Mucosa of stomach (tissue), 1 donor: ENCODE results near the gene CXCL17.
A peak's percentile ranks its signal among the peaks of the same experiment; 100 is the strongest.
"Not testable (repeated sequence)": the region's sequence is repeated elsewhere in the genome, so short reads cannot be mapped to it uniquely, and the experiment has no call there.

Experiments
- H3K27me3 ChIP-seq: one replicate; pipeline ENCODE4 v1.7.0; 2013; ENCODE audit warnings: mild to moderate bottlenecking, low read length; ENCODE audit not compliant: control insufficient read depth, insufficient read depth
- H3K36me3 ChIP-seq: one replicate; pipeline ENCODE4 v1.7.0; 2013; ENCODE audit warnings: low read length; ENCODE audit not compliant: control insufficient read depth, insufficient read depth
- H3K4me1 ChIP-seq: one replicate; pipeline ENCODE4 v1.7.0; 2013; ENCODE audit warnings: mild to moderate bottlenecking, low read length; ENCODE audit not compliant: control insufficient read depth, insufficient read depth
- H3K4me3 ChIP-seq: one replicate; pipeline ENCODE4 v1.7.0; 2013; ENCODE audit warnings: low read length
- H3K9ac ChIP-seq: one replicate; pipeline ENCODE4 v1.7.0; 2013; ENCODE audit warnings: mild to moderate bottlenecking, low read length, moderate library complexity
- H3K9me3 ChIP-seq: one replicate; pipeline ENCODE4 v1.7.0; 2013; ENCODE audit warnings: mild to moderate bottlenecking, low read length, moderate library complexity; ENCODE audit not compliant: control insufficient read depth
- donor health status: Pancreatic carcinoma.

CXCL17 gene, protein sequence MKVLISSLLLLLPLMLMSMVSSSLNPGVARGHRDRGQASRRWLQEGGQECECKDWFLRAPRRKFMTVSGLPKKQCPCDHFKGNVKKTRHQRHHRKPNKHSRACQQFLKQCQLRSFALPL

DNA sequence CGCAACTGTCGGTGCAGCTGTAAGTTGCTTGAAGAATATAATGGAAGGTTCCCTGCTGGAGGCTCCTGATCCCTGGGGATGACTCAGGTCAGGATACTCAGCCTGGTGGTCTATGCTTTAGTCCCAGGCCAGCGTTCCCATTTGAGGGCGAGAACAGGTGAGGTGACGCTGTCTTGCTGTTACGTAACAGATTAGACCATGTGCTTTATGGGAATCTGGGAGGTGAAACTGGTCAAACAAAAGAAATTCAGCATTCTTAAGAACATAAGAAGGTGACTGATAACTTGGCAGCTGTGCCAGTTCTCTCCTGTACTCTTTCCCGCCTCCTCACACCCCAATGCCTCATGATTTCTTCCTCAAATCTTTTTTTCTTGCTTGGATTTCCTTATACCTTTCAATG, at the start of gene CXCL17:
CXCL17 (minus strand) TSS at position 114 of the 400 bp plus-strand sequence. CDS start 114 bp downstream, outside the sequence.
- Histone ChIP-seq H3K36me3 (no peaks in the 10 kb centered on the region), H3K4me1 (peaks cover 40% of the 10 kb centered on the region), H3K4me3 (peak within 1 kb of the TSS; percentile 16), H3K9ac (peak within 1 kb of the TSS; percentile 82), H3K27me3 (no peaks in the 10 kb centered on the region), H3K9me3 (no peaks in the 10 kb centered on the region)

GRCh38 chr19:42488783-42489521, 46.2 kb upstream of the CXCL17 start:
- H3K9me3 ChIP-seq, result no peaks in the 10 kb centered on the region

DNA sequence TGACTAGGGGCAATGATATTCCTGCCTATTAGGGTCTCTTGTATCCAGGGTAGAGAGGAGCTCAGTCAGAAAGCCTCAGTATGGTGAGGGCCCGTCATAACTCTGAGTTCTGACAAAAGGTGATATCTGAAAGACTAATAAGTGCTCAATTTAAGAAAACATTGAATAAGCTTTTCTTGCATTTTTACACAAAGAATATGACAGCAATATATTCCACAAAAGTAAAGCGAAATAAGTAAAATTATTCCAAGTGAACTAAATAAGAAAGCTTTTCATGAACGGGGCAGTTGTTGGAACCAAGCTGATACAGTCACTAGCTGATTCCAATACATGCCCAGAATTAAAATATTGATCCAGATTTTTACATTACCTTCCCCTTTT, 45.0 kb upstream of the CXCL17 start:
- Histone ChIP-seq H3K4me1 (no peaks in the 10 kb centered on the region), H3K4me3 (no peak overlapping the region), H3K27me3 (no peaks in the 10 kb centered on the region), H3K36me3 (no peaks in the 10 kb centered on the region), H3K9ac (no peak overlapping the region), H3K9me3 (no peaks in the 10 kb centered on the region)

More at GRCh38 chr19:42488783-42489521, 46.2 kb upstream of the CXCL17 start:
- no peaks in the 10 kb centered on the region for H3K36me3 ChIP-seq
- no peak overlapping the region for H3K9ac ChIP-seq
- no peaks in the 10 kb centered on the region for H3K4me1 ChIP-seq
- no peak overlapping the region for H3K4me3 ChIP-seq
- H3K27me3 ChIP-seq, result no peaks in the 10 kb centered on the region

DNA sequence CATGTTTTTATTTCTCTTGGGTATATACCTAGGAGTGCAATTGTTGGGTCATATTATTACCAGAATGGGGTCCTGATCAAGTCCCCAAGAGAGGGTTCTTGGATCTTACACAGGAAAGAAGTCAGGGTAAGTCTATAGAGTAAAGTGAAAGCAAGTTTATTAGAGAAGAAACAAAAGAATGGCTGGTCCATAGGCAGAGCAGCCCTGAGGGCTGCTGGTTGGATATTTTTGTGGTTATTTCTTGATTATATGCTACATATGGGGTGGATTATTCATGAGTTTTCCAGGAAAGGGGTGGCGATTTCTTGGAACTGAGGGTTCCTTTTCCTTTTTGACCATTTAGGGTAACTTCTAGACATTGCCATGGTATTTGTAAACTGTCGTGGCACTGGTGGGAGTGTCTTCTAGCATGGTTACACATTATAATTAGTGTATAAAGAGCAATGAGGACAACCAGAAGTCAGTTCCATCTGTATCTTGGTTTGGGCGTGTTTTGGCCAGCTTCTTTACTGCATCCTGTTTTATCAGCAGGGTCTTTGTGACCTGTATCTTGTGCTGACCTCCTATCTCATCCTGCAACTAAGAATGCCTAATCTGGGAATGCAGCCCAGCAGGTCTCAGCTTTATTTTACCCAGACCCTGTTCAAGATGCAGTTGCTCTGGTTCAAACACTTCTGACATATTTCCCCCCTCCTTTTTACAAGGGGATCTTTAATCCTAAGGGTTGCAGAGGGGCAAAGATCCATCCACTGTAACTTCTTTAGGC, 44.5 kb upstream of the CXCL17 start:
- no peak overlapping the region for H3K9ac ChIP-seq
- H3K4me3 ChIP-seq, result no peak overlapping the region
- no peaks in the 10 kb centered on the region for H3K9me3 ChIP-seq
- no peaks in the 10 kb centered on the region for H3K27me3 ChIP-seq
- H3K36me3 ChIP-seq, result no peaks in the 10 kb centered on the region
- H3K4me1 ChIP-seq, result no peaks in the 10 kb centered on the region

DNA sequence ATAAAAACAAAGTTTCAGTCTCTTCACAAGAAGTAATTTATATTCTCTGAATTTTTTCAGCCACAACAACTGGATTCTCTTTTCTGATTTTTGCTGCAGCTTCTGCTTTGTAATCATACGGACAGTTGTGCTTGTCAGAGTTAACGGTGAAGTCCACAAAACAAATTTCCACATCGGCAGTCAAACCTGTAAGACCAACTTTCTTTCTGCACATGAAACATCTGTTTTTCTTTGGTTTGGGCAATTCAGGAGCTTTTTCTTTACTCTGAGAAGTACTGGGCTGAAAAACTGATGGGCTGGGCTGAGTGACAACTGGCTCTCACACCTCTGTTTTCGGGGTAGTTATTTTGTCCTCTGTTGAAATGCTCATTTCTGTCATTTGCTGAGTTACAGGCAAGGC, 42.3 kb upstream of the CXCL17 start:
- H3K4me1 ChIP-seq, result peaks cover 11% of the 10 kb centered on the region
- not testable (repeated sequence) for H3K9me3 ChIP-seq, H3K27me3 ChIP-seq, H3K9ac ChIP-seq, H3K36me3 ChIP-seq, H3K4me3 ChIP-seq

DNA sequence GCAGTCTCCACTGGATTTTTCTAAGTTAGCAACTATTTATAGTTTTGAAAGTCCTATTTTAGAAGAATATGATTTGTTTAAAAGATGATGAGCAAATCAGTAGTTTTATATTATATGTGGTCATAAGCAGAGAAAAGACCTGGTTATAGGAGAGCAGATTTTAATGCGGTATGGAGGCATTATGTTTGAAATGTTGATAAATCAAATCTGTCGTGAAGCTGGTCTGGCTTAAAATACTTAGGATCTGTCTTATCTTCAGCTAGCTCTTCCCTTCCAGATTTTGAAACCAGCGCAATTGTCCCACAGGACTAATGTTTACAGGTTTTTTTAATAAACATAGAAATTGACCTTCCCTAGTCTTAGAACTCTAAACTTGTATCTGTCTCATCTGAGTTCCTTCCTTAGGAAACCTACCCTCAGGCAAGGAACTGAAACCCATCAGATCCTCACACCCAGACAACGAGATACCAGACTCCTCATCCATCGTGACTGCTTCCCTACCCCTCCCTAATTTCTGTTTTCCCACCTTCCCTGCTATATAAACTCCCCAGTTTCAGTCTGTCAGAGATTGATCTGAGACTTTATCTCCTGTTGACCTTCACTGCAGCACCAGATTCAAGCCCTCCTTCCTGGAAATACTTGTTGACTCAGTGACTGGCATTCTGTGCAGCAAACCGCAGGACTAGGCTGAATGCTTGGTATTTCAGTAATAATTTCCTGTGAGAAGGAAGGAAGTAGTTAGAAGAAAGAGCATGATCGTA, 37.8 kb upstream of the CXCL17 start:
- H3K9me3 ChIP-seq, result no peaks in the 10 kb centered on the region
- peak overlapping the region; percentile 5 for H3K9ac ChIP-seq

DNA sequence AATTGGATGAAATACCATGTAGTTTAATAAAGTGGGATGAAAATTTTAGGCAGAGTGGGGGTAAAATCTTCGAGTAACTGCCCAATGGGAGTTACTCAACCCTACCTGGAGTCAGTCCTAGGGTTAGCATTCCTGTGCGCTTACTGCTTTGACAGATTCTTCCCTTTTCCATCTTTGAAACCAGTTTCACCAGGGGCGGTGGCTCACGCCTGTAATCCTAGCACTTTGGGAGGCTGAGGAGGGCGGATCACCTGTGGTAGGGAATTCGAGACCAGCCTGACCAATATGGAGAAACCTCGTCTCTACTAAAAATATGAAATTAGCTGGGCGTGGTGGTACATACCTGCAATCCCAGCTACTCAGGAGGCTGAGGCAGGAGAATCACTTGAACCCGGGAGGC, 37.0 kb upstream of the CXCL17 start:
- H3K9me3 ChIP-seq, result no peaks in the 10 kb centered on the region
- H3K27me3 ChIP-seq, result no peaks in the 10 kb centered on the region
- no peak overlapping the region for H3K4me3 ChIP-seq
- H3K36me3 ChIP-seq, result no peaks in the 10 kb centered on the region
- H3K4me1 ChIP-seq, result peaks cover 11% of the 10 kb centered on the region
- H3K9ac ChIP-seq, result no peak overlapping the region

More for the DNA sequence above, 37.8 kb upstream of the CXCL17 start:
- H3K36me3 ChIP-seq, result no peaks in the 10 kb centered on the region
- H3K4me1 ChIP-seq, result peaks cover 11% of the 10 kb centered on the region
- H3K27me3 ChIP-seq, result no peaks in the 10 kb centered on the region
- no peak overlapping the region for H3K4me3 ChIP-seq

- peaks cover 11% of the 10 kb centered on the region for H3K4me1 ChIP-seq
- H3K9ac ChIP-seq, result no peak overlapping the region
- no peak overlapping the region for H3K4me3 ChIP-seq
- H3K36me3 ChIP-seq, result no peaks in the 10 kb centered on the region
- no peaks in the 10 kb centered on the region for H3K9me3 ChIP-seq
- no peaks in the 10 kb centered on the region for H3K27me3 ChIP-seq
Measured at GRCh38 chr19:42478765-42479311, 36.1 kb upstream of the CXCL17 start.

GRCh38 chr19:42477933-42478332, 35.2 kb upstream of the CXCL17 start:
- Histone ChIP-seq H3K27me3 (no peaks in the 10 kb centered on the region), H3K9ac (no peak overlapping the region), H3K4me1 (peaks cover 11% of the 10 kb centered on the region), H3K36me3 (no peaks in the 10 kb centered on the region), H3K4me3 (no peak overlapping the region), H3K9me3 (no peaks in the 10 kb centered on the region)

- no peak overlapping the region for H3K9ac ChIP-seq
- H3K4me3 ChIP-seq, result no peak overlapping the region
- H3K36me3 ChIP-seq, result no peaks in the 10 kb centered on the region
- no peaks in the 10 kb centered on the region for H3K9me3 ChIP-seq
- H3K27me3 ChIP-seq, result no peaks in the 10 kb centered on the region
- peaks cover 14% of the 10 kb centered on the region for H3K4me1 ChIP-seq
Measured at GRCh38 chr19:42477117-42477516, 34.4 kb upstream of the CXCL17 start.

GRCh38 chr19:42475366-42475765, 32.6 kb upstream of the CXCL17 start:
- H3K36me3 ChIP-seq, result no peaks in the 10 kb centered on the region
- no peaks in the 10 kb centered on the region for H3K27me3 ChIP-seq
- H3K9ac ChIP-seq, result no peak overlapping the region
- no peak overlapping the region for H3K4me3 ChIP-seq
- no peaks in the 10 kb centered on the region for H3K9me3 ChIP-seq
- peaks cover 10% of the 10 kb centered on the region for H3K4me1 ChIP-seq
